Measurements from ENCODE around the gene EP300.

EP300 gene

DNA sequence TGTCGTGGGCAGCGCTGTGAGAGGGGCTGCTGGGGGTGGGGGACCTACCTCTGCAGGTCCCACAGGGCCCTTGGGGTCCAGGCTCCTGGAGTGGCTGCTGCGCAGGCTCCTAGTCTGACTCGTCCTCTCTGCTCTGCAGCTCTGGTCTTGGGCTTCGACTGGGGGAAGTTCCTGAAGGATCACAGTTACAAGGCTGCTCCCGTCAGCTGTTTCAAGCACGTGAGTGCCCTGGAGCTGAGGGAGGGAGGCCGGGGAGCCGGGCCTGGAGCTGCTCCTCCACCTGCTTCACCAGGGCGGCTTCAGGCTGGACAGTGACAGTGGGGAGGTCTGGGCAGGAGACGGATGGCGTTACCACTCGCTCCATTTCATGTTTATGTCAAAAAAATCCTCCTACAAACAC, 124.6 kb downstream of the EP300 start:
- DNase-seq: no peak

DNA sequence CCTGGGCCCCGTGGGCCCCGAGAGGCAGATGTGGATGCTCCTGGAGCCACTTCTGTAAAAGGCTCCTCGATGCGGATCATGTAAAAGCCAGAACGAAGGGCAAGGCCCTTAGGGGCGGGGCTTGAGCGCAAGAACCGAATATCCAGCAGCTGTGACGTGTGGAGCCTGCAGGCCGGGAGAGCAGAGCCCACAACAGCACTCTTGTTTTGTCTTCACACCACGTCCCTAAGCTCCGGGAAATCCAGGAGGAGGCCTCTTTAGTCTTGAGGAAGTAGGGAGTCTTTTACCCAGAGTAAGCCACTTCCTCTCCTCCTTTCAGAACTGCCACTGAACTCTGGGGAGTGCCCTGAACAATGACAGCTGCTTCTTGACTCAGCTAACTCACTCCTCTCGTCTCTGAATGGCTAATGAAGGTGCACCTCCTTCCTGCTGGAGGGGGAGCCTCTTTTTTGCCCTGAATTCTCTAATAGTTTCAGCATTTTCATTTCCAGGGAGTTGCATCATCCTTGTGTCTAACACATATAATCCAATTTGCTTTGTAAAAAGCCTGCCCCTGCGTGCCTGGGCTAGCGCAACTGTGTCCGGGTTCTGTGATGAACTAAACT, 125.3 kb downstream of the EP300 start:
- DNase-seq: peak; percentile 37

DNA sequence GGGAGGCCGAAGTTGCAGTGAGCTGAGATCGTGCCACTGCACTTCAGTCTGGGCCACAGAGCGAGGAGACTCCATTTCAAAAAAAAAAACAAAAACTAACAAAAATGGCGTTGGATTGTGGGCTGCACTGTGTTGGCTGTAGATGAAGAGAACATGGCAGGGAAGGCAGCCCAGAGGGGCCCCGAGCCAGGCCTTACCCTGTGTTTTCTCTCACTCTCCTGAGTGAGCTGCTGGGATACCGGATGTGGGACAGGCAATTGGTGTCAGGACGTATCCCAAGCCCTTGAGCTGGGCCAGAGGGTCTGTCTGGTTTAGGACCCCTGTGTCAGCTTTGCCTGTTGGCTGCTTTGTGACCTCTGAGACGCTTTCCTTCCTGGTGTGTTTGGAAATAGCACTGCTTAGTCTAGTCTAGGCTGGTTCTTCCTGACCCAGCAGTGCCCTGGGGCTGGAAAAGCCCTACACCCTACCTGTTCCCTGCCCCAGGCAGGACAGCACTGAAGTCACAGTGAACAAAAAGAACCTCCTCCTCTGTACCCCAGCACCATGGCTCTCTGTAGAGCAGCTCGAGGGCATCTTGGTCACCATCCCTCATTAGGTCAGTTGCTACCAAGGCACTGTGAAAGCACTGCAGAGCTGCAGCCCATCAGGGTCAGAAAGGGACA, 130.6 kb downstream of the EP300 start:
- DNase-seq: no peak

DNA sequence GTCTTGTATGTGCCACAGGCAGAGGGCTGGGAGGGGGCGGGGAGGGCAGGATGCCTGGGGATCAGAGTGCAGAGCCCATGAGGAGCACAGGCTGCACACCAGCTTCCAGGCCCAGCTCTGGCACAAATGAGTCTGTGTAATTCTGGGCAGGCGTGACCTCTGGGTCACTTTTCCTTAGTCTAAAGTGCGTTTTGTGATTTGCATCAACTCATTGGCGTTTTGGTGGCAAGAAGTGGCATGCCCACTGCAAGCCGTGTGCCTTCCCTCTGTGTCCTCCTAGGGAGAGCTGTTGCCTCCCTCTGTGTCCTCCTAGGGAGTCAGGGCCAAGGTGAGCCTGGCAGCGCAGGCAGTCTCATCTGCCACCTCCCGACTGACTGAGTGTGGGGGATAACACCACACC, 131.1 kb downstream of the EP300 start:
- no peak for DNase-seq

DNA sequence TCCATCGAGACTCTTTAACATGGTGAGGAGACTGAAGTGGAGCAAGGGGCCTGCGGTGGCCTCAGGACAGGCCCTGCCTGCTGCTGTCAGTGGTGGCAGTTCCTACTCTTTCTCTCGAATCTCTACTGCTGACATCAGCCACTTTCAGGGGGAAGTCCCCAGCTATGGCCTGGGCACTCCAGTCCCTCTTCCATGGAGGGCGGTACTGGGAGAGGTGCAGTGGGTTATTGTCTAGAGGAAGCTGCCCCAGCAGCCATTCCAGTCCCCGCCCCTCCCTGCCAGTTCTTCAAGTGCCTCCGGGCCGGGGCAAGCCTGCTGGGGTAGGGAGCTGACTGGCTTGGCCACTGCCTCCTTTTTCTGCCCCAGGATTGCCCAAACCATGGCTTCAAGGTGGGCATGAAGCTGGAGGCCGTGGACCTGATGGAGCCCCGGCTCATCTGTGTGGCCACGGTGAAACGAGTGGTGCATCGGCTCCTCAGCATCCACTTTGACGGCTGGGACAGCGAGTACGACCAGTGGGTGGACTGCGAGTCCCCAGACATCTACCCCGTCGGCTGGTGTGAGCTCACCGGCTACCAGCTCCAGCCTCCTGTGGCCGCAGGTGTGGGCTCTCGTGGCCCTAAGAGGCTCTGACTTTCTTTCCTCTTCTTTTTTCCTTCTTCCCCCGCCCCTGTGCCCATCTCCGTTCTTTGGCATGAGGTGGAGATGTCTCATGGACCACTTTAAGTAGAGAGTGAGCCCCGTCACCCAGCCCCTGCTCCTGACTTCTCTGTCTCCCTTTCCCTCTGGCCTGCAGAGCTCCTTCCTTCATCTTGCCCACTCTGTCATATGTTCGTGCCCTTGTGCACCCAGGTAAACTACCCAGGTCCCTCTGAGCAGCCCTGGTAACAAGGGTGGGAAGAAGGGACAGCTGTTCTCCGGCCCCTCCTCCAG, 134.6 kb downstream of the EP300 start:
- DNase-seq: no peak

DNA sequence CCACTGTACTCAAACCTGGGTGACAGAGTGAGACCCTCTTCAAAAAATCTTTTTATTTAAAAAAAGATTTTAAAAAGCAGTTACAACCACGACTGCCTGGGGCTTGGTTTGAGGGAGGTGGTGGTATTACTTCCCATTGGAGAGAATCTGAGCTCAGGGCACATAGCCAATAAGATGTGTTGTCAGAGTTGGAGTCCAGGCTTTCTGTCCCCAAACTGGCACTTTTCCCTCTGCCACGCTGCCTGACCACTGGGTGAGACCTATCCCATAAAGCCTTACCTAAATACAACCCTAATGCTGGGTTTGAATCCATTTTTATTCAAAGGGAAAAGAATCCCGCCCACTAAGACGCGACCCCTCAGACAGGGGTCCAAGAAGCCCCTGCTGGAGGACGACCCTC, 136.8 kb downstream of the EP300 start:
- DNase-seq: no peak

Data from activated T-cell treated with anti-CD3 and anti-CD28 coated beads, Interleukin-2, amount 50 U/mL, for 1 hour (primary cell).